Middle frontal gyrus (tissue), 1 donor: ENCODE measurements around the gene SLC25A33.
"Not testable (repeated sequence)": the region's sequence is repeated elsewhere in the genome, so short reads cannot be mapped to it uniquely, and the experiment has no call there.

Experiments
- DNase-seq: peaks from one replicate; pipeline ENCODE4 v3.0.0-alpha.2; 2015; ENCODE audit warnings: low spot score; ENCODE audit errors: extremely low spot score

SLC25A33 gene

DNA sequence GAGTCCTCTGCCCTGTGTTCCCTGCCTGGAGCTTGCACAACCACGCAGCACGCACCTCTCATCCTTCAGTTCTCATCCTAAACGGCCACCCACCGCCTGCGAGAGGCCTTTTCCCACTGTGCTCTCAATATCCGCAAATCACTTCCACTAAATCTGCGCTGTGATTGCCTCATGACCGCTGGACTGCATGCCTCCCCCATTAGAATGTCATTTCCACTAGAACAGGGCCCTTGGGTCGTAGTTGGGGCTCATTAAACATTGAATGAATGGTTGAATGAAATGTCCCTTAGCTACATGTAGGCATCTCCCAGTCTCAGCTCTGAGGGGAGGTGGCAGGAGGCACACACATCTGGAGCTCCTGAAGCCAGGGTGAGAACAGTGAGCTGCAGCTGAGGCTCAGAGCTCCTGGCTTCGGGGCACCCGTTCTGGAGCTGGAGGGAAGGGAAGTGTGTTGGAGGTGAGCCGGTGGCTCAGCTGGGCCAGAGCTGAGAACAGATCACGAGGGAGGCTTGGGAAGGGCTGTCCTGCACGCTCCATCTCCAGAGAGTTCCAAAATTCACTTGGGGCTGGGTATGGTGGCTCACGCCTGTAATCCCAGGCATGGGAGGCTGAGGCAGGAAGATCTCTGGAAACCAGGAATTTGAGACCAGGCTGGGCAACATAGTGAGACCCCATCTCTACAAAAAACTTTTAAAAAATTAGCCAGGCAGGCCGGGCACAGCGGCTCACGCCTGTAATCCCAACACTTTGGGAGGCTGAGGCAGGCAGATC, 79.8 kb downstream of the SLC25A33 start:
- no peak for DNase-seq

- DNase-seq = no peak
Observed at GRCh38 chr1:9621032-9621431, 81.8 kb downstream of the SLC25A33 start.

DNA sequence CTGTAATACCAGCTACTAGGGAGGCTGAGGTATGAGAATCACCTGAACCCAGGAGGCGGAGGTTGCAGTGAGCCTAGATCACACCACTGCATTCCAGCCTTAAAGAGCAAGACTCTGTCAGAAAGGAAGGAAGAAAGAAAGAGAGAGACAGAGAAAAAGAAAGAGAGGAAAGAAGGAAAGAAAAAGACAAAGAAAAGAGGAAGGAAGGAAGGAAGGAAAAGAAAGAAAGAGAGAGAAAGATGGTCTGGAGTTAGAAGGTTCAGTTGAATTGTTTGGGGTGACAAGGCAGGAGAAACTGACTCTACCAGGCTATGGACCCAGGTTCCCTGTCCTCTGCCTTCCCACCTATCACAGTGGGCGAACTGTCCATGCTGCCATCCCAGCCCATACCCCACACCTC, 84.8 kb downstream of the SLC25A33 start:
- DNase-seq = no peak

DNA sequence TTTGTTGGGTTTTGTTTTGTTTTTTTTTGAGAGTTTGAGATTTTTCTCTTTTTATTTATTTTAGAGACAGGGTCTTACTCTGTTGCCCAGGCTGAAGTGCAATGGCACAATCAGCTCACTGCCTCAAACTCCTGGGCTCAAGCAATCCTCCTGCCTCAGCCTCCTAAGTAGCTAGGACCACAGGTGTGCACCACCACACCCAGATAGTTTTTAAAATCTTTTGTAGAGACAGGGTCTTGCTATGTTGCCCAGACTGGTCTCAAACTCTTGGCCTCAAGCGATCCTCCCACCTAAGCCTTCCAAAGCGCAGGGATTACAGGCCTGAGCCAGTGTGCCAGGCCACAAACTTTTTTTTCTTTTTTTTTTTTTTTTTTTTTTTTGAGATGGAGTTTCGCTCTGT, 85.8 kb downstream of the SLC25A33 start:
- not testable (repeated sequence) for DNase-seq

GRCh38 chr1:9626201-9626608, 86.9 kb downstream of the SLC25A33 start:
- DNase-seq = no peak

DNA sequence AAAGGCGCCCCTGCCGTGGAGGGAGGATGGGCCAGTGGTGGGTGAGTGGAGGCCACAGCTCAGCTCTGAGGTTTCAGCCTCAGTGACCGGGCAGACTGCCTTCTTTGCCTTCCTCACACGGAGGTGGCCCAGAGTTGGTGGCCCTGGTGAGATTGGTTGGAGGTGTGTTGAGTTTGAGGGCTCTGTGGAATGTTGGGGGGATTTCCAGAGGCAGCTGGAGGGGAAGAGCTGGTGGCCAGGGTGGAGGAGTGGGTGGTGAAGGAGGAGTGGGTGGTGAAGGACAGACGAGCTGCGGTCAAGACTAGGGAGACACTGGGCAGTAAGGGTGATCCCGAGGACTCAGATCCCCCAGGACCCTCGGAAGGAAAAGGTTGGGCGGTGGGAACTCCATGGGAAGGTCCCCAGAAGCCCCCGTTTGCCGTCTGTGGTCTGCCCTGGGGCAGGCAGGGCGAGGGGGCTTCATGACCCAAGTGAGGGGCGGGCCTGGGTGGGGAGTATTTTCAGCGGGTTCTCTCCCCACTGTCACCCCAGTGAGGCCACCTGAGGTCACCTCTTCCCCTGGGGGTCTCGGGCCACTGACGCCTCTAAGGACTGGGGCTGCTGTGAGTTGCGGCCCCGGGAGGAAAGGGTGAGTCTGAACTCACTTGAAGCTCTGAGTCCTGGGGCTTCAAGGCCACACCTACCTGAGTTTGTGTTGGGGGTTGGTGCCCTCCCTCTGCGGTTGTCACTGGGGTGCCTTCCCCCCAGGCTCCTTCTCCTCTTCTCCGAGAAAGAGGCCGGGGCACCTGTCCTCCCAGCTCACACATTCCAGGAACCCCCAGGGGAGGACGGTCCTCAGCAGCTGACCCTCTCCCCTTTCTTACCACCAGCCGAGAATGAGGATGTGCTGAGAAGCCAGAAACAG, 89.5 kb downstream of the SLC25A33 start:
- no peak for DNase-seq

GRCh38 chr1:9629445-9630201, 90.4 kb downstream of the SLC25A33 start:
- DNase-seq = no peak

GRCh38 chr1:9630331-9631111, 91.3 kb downstream of the SLC25A33 start:
- DNase-seq = no peak

DNA sequence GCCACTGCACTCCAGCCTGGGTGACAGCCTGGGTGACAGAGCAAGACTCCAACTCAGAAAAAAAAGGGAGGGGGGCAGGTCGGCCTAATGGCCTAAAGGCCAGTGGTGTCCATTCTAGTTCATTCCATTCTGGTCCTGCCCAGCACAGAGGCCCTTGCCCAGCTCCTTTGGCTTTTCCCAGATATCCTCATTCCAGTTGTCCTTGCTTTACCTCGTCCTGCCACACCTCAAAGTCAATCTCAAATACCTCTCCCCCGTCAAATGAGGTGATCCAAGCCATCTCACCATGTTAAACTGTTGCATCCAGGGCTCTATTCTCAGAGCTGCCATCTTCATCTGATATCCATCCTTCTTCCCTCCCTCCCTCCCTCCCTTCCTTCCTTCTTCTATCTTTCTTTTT, 92.3 kb downstream of the SLC25A33 start:
- DNase-seq = no peak

GRCh38 chr1:9633493-9633892, 94.2 kb downstream of the SLC25A33 start:
- no peak for DNase-seq

- DNase-seq = no peak
Observed at GRCh38 chr1:9634582-9634981, 95.3 kb downstream of the SLC25A33 start.
